Ovary (tissue), 3 donors: ENCODE results near the gene RAC3.
A peak's percentile ranks its signal among the peaks of the same experiment; 100 is the strongest.

Experiments used
- POLR2A ChIP-seq: fragments of 450-650 bp; IDR thresholded peaks from one replicate; pipeline ENCODE4 v1.6.1; 2017; ENCODE audit warnings: antibody characterized with exemption, mild to moderate bottlenecking, moderate library complexity
- TF ChIP-seq, protein P1 (sequence below), 3 donors: fragments of 450-650 bp in 2 of 3; fragments of 200-600 bp in 1 of 3; IDR thresholded peaks; one replicate each; pipeline versions ENCODE4 v1.5.1 to v1.8.0; 2016 to 2022; ENCODE audit warnings: antibody characterized with exemption in 3 of 3, mild to moderate bottlenecking in 1 of 3
- donor health status: DM: no; HTN: no; CAD: no.

DNA sequence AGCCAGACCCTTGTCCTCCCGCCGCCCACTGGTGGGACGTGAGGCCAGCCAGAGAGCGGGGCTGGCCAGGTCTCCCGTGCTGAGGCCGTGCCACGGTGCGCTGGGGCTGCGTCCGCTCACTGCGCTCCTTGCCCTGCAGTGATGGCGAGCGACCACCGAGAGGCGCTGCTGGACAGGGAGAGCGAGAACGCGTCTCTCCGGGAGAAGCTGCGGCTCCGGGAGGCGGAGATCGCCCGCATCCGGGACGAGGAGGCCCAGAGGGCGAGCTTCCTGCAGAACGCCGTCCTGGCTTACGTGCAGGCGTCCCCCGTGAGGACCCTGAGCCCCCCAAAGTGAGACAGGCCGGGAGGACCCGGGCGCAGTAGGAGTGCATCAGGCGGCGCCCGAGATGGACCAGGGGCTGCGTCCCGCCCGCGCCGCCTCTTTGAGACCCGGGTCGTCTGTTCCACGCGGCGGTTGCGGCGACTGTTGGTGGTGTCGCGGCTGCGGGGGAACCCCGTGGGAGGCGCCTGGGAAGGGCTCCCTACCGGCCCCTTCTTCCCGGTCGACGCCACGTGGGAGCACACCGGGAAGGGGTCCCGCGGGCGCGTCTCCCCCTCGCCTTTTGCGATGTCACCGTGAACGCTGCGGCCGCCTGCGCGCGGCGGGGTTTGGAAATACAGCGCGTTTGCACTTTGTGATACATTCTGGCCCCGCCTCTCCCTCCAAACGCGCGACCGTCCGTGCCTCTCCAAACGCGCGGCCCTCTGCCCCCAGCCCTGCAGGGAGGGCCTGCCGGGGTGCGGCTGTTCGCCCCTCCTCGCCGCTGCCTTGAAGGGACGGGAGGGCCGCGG is 792 bp upstream of the RAC3 start:
- TF ChIP-seq, protein P1, sequence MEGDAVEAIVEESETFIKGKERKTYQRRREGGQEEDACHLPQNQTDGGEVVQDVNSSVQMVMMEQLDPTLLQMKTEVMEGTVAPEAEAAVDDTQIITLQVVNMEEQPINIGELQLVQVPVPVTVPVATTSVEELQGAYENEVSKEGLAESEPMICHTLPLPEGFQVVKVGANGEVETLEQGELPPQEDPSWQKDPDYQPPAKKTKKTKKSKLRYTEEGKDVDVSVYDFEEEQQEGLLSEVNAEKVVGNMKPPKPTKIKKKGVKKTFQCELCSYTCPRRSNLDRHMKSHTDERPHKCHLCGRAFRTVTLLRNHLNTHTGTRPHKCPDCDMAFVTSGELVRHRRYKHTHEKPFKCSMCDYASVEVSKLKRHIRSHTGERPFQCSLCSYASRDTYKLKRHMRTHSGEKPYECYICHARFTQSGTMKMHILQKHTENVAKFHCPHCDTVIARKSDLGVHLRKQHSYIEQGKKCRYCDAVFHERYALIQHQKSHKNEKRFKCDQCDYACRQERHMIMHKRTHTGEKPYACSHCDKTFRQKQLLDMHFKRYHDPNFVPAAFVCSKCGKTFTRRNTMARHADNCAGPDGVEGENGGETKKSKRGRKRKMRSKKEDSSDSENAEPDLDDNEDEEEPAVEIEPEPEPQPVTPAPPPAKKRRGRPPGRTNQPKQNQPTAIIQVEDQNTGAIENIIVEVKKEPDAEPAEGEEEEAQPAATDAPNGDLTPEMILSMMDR (IDR thresholded peaks at IDR 0.05) = peak; percentile 86 to 97 (median 96)
- TF ChIP-seq POLR2A = no peak
